Ishikawa (cell line): ENCODE results near the gene PLSCR1.

ENCODE experiments used
- CEBPB ChIP-seq: IDR thresholded peaks from 2 replicates; pipeline ENCODE4 v1.6.1; 2012
- CREB1 ChIP-seq: IDR thresholded peaks from 2 replicates; pipeline ENCODE4 v1.6.1; 2012; ENCODE audit warnings: low read depth
- EGR1 ChIP-seq: IDR thresholded peaks from 2 replicates; pipeline ENCODE4 v1.6.1; 2012
- EP300 ChIP-seq: IDR thresholded peaks from 2 replicates; pipeline ENCODE4 v1.6.1; 2012; ENCODE audit warnings: borderline replicate concordance
- FOXM1 ChIP-seq: IDR thresholded peaks from 2 replicates; pipeline ENCODE4 v1.6.1; 2012; ENCODE audit warnings: low read depth, borderline replicate concordance
- NFIC ChIP-seq: IDR thresholded peaks from 2 replicates; pipeline ENCODE4 v1.6.1; 2012
- RAD21 ChIP-seq: IDR thresholded peaks from 2 replicates; pipeline ENCODE4 v1.6.1; 2012; ENCODE audit warnings: low read depth
- TAF1 ChIP-seq: IDR thresholded peaks from 2 replicates; pipeline ENCODE4 v1.6.1; 2012; ENCODE audit warnings: low read depth, mild to moderate bottlenecking
- TCF12 ChIP-seq: IDR thresholded peaks from 2 replicates; pipeline ENCODE4 v1.6.1; 2012; ENCODE audit warnings: low read depth
- TEAD4 ChIP-seq: IDR thresholded peaks from 2 replicates; pipeline ENCODE4 v1.6.1; 2012
- YY1 ChIP-seq: IDR thresholded peaks from 2 replicates; pipeline ENCODE4 v1.6.1; 2012; ENCODE audit warnings: low read depth
- TF ChIP-seq, protein P1 (sequence below): IDR thresholded peaks from 2 replicates; pipeline ENCODE4 v1.6.1; 2012
- TF ChIP-seq, protein P2 (sequence below): IDR thresholded peaks from 2 replicates; pipeline ENCODE4 v1.6.1; 2012
- TF ChIP-seq, protein P3 (sequence below): IDR thresholded peaks from 2 replicates; pipeline ENCODE4 v1.6.1; 2012; ENCODE audit warnings: low read depth, mild to moderate bottlenecking

DNA sequence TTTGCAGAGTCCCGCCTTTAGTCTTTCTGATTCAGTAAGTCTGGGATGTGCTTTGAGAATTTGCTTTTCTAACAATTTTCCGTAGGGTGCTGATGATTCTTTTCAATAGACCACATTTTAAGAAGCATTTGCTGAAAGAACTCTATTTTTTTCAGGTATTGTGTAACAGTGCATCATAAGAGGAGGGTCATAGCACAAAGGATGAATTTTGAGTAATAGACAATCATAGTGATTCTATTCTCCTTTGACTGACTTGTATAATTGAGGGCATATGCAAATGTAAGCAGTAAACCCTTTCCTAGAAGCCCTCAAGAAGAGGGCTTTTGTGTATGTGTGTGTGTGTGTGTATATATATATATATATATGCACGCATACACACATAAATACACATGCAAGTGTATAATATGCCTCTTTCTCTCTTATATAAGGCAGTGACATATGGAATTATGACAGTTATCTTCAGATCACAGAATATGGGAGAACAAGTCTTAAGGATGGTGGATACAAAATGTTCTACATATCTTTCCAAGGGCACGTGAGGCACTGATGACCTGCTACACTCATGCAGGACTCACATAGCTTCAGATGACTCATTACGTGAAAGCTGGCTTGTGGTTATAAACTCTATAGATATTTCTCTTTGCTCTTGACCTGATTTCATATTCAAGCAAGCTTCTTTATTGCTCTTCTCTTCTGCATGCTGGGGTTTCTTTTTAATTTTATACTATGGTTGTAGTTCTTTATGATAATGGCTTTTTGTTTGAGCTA lies 6.5 kb upstream of the PLSCR1 start:
- TF ChIP-seq CEBPB: no peak
- TF ChIP-seq FOXM1: no peak
- no peak for TF ChIP-seq TAF1
- TF ChIP-seq, protein P1, sequence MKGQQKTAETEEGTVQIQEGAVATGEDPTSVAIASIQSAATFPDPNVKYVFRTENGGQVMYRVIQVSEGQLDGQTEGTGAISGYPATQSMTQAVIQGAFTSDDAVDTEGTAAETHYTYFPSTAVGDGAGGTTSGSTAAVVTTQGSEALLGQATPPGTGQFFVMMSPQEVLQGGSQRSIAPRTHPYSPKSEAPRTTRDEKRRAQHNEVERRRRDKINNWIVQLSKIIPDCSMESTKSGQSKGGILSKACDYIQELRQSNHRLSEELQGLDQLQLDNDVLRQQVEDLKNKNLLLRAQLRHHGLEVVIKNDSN: no peak
- TF ChIP-seq, protein P2, sequence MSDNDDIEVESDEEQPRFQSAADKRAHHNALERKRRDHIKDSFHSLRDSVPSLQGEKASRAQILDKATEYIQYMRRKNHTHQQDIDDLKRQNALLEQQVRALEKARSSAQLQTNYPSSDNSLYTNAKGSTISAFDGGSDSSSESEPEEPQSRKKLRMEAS: no peak
- TF ChIP-seq YY1: no peak
- TF ChIP-seq NFIC: no peak
- TF ChIP-seq TEAD4: no peak
- TF ChIP-seq TCF12: no peak
- no peak for TF ChIP-seq RAD21
- TF ChIP-seq, protein P3, sequence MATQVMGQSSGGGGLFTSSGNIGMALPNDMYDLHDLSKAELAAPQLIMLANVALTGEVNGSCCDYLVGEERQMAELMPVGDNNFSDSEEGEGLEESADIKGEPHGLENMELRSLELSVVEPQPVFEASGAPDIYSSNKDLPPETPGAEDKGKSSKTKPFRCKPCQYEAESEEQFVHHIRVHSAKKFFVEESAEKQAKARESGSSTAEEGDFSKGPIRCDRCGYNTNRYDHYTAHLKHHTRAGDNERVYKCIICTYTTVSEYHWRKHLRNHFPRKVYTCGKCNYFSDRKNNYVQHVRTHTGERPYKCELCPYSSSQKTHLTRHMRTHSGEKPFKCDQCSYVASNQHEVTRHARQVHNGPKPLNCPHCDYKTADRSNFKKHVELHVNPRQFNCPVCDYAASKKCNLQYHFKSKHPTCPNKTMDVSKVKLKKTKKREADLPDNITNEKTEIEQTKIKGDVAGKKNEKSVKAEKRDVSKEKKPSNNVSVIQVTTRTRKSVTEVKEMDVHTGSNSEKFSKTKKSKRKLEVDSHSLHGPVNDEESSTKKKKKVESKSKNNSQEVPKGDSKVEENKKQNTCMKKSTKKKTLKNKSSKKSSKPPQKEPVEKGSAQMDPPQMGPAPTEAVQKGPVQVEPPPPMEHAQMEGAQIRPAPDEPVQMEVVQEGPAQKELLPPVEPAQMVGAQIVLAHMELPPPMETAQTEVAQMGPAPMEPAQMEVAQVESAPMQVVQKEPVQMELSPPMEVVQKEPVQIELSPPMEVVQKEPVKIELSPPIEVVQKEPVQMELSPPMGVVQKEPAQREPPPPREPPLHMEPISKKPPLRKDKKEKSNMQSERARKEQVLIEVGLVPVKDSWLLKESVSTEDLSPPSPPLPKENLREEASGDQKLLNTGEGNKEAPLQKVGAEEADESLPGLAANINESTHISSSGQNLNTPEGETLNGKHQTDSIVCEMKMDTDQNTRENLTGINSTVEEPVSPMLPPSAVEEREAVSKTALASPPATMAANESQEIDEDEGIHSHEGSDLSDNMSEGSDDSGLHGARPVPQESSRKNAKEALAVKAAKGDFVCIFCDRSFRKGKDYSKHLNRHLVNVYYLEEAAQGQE: no peak
- no peak for TF ChIP-seq EP300
- TF ChIP-seq CREB1: no peak
- no peak for TF ChIP-seq EGR1
